SK-N-SH (cell line): Measurements from ENCODE around the gene CYP26B1. TPM values are rescaled to one million over a fixed set of nuclear protein-coding genes. Genes with fewer than 3 reads are reported as not detected.

ENCODE experiments used
- CTCF ChIA-PET: fragments of 300-600, 350-600 bp; formaldehyde crosslinking; extraction: SDS; loops from one replicate; lab custom pipeline; 2021; lab: Yijun Ruan, JAX
- POLR2A ChIA-PET: fragments of 350-600 bp; sonication (Branson Sonifier 250); formaldehyde crosslinking; extraction: SDS; loops from one replicate; lab custom pipeline; 2020; ENCODE audit warnings: antibody characterized with exemption, inconsistent platforms; lab: Yijun Ruan, JAX
- DNase-seq: peaks from one replicate; pipeline ENCODE4 v3.0.0; 2012
- H2AFZ ChIP-seq: fragments of 200-600 bp; sonication (generic); 2 replicates; pipeline ENCODE4 v1.8.1; 2016; ENCODE audit warnings: antibody characterized with exemption, mild to moderate bottlenecking, low read depth
- H3F3A ChIP-seq: fragments of 200-600 bp; sonication (generic); replicated peaks from 2 replicates; pipeline ENCODE3; 2016; ENCODE audit warnings: antibody characterized with exemption, mild to moderate bottlenecking; ENCODE audit not compliant: insufficient read depth
- H3K27ac ChIP-seq, 2 experiments: fragments of 200-500 bp in 1 of 2; fragments of 200-600 bp in 1 of 2; sonication (Bioruptor generic) in 1 of 2; sonication (generic), shearing (Covaris generic) in 1 of 2; 2 replicates each; pipeline versions ENCODE4 v1.5.1 to v1.6.1; 2014 to 2016; ENCODE audit warnings: low read depth in 2 of 2, inconsistent platforms in 1 of 2, low read length in 1 of 2, mild to moderate bottlenecking in 1 of 2, mixed read lengths in 1 of 2
- H3K27me3 ChIP-seq: fragments of 200-600 bp; sonication (generic), shearing (Covaris generic); 2 replicates; pipeline ENCODE4 v1.6.1; 2016; ENCODE audit warnings: mixed run types; ENCODE audit not compliant: insufficient read depth
- H3K36me3 ChIP-seq, 2 experiments: fragments of 200-500 bp in 1 of 2; fragments of 200-600 bp in 1 of 2; sonication (Bioruptor generic) in 1 of 2; sonication (generic) in 1 of 2; replicated peaks in 1 of 2; 2 replicates each; pipeline versions ENCODE3 to v1.5.1; 2014 to 2016; ENCODE audit warnings: low read length in 1 of 2, mild to moderate bottlenecking in 1 of 2; ENCODE audit not compliant: insufficient read depth in 2 of 2, control insufficient read depth in 1 of 2
- H3K4me1 ChIP-seq, 2 experiments: fragments of 200-500 bp in 1 of 2; fragments of 200-600 bp in 1 of 2; sonication (Bioruptor generic) in 1 of 2; sonication (generic), shearing (Covaris generic) in 1 of 2; 2 replicates each; pipeline versions ENCODE4 v1.5.1 to v1.6.1; 2014 to 2016; ENCODE audit warnings: low read depth in 1 of 2, low read length in 1 of 2, mixed run types in 1 of 2; ENCODE audit not compliant: insufficient read depth in 2 of 2, control insufficient read depth in 1 of 2
- H3K4me2 ChIP-seq: fragments of 200-600 bp; sonication (generic), shearing (Covaris generic); 2 replicates; pipeline ENCODE4 v1.6.1; 2017; ENCODE audit warnings: mixed run types
- H3K4me3 ChIP-seq, 2 experiments: fragments of 200-500 bp in 1 of 2; fragments of 200-600 bp in 1 of 2; sonication (Bioruptor generic) in 1 of 2; sonication (generic), shearing (Covaris generic) in 1 of 2; 2 replicates each; pipeline versions ENCODE4 v1.5.1 to v1.8.1; 2014 to 2016; ENCODE audit warnings: low read depth in 2 of 2, inconsistent platforms in 1 of 2, low read length in 1 of 2, mild to moderate bottlenecking in 1 of 2, mixed read lengths in 1 of 2, moderate library complexity in 1 of 2
- H3K79me2 ChIP-seq: fragments of 200-600 bp; sonication (generic); 2 replicates; pipeline ENCODE4 v1.8.1; 2017; ENCODE audit warnings: mild to moderate bottlenecking; ENCODE audit not compliant: insufficient read depth
- H3K9ac ChIP-seq: fragments of 200-600 bp; sonication (generic); 2 replicates; pipeline ENCODE4 v1.6.1; 2017; ENCODE audit warnings: mixed run types
- H3K9me2 ChIP-seq: fragments of 200-600 bp; sonication (generic); 2 replicates; pipeline ENCODE4 v1.6.1; 2017; ENCODE audit warnings: mixed run types
- H3K9me3 ChIP-seq: fragments of 200-600 bp; sonication (generic); 2 replicates; pipeline ENCODE4 v1.6.1; 2017; ENCODE audit warnings: mixed run types, mild to moderate bottlenecking, moderate library complexity
- H4K20me1 ChIP-seq: fragments of 200-600 bp; sonication (generic); 2 replicates; pipeline ENCODE4 v1.6.1; 2017; ENCODE audit warnings: mild to moderate bottlenecking, mixed run types; ENCODE audit not compliant: insufficient read depth
- CTCF ChIP-seq: fragments of 200-600 bp; sonication (generic); IDR thresholded peaks from 2 replicates; pipeline ENCODE4 v1.6.1; 2017; ENCODE audit warnings: antibody characterized with exemption, mild to moderate bottlenecking, moderate library complexity
- ELF1 ChIP-seq: IDR thresholded peaks from 2 replicates; pipeline ENCODE4 v1.4.0; 2012
- EZH2phosphoT487 ChIP-seq: fragments of 200-600 bp; sonication (generic); IDR thresholded peaks from 2 replicates; pipeline ENCODE4 v1.6.1; 2017; ENCODE audit warnings: low read depth, mixed run types, mild to moderate bottlenecking, antibody characterized with exemption, moderate library complexity, borderline replicate concordance
- GATA2 ChIP-seq: sonication (generic); formaldehyde crosslinking; IDR thresholded peaks from 2 replicates; pipeline ENCODE4 v1.5.0; 2020; ENCODE audit warnings: mild to moderate bottlenecking, missing genetic modification reagents
- JUND ChIP-seq: IDR thresholded peaks from 2 replicates; pipeline ENCODE4 v1.4.0; 2012
- MAX ChIP-seq: IDR thresholded peaks from 2 replicates; pipeline ENCODE4 v1.4.0; 2012; ENCODE audit warnings: low read depth
- MEF2A ChIP-seq: IDR thresholded peaks from 2 replicates; pipeline ENCODE4 v1.4.0; 2012; ENCODE audit warnings: low read depth, borderline replicate concordance
- MXI1 ChIP-seq: IDR thresholded peaks from 2 replicates; pipeline ENCODE4 v1.6.1; 2012; ENCODE audit warnings: mild to moderate bottlenecking, low read depth, low read length, improper control_type of control experiment
- NFIC ChIP-seq: IDR thresholded peaks from 2 replicates; pipeline ENCODE4 v1.4.0; 2012; ENCODE audit warnings: borderline replicate concordance
- NRF1 ChIP-seq: IDR thresholded peaks from 2 replicates; pipeline ENCODE4 v1.6.1; 2012; ENCODE audit warnings: low read depth, mild to moderate bottlenecking, low read length
- RAD21 ChIP-seq: IDR thresholded peaks from 2 replicates; pipeline ENCODE4 v1.6.1; 2012; ENCODE audit warnings: mild to moderate bottlenecking, low read length
- TCF12 ChIP-seq: IDR thresholded peaks from 2 replicates; pipeline ENCODE4 v1.4.0; 2012
- TEAD4 ChIP-seq: IDR thresholded peaks from 2 replicates; pipeline ENCODE4 v1.4.0; 2012; ENCODE audit warnings: mild to moderate bottlenecking, borderline replicate concordance; ENCODE audit not compliant: insufficient read depth
- USF1 ChIP-seq: IDR thresholded peaks from 2 replicates; pipeline ENCODE4 v1.4.0; 2012; ENCODE audit warnings: low read depth, borderline replicate concordance
- USF2 ChIP-seq: fragments of 150-350 bp; IDR thresholded peaks from 2 replicates; pipeline ENCODE4 v1.6.1; 2017; ENCODE audit warnings: antibody characterized with exemption, low read length, low read depth, borderline replicate concordance
- WGBS: methylation state at CpG from one replicate; pipeline ENCODE4 v1.1.6; 2017; ENCODE audit warnings: low lambda C conversion rate; 5-methylcytosine and 5-hydroxymethylcytosine counted together
- polyA plus RNA-seq, 3 experiments: library from polyadenylated mRNA; depleted of rRNA; stranded (reverse); fragments of >200 nt; gene quantifications; 2 replicates each; pipeline ENCODE4 v1.2.3, GENCODE V29; 2012
- TF ChIP-seq, protein P1 (sequence below): fragments of 150-350 bp; IDR thresholded peaks from 2 replicates; pipeline ENCODE4 v1.6.1; 2016; ENCODE audit warnings: mild to moderate bottlenecking, low read depth, low read length
- TF ChIP-seq, protein P2 (sequence below): IDR thresholded peaks from 2 replicates; pipeline ENCODE4 v1.4.0; 2012; ENCODE audit warnings: low read depth, borderline replicate concordance

The CYP26B1 gene
- polyA plus RNA-seq, 1 of the 3 experiments (the other 2 are of a cell fraction): 0.33 TPM

DNA sequence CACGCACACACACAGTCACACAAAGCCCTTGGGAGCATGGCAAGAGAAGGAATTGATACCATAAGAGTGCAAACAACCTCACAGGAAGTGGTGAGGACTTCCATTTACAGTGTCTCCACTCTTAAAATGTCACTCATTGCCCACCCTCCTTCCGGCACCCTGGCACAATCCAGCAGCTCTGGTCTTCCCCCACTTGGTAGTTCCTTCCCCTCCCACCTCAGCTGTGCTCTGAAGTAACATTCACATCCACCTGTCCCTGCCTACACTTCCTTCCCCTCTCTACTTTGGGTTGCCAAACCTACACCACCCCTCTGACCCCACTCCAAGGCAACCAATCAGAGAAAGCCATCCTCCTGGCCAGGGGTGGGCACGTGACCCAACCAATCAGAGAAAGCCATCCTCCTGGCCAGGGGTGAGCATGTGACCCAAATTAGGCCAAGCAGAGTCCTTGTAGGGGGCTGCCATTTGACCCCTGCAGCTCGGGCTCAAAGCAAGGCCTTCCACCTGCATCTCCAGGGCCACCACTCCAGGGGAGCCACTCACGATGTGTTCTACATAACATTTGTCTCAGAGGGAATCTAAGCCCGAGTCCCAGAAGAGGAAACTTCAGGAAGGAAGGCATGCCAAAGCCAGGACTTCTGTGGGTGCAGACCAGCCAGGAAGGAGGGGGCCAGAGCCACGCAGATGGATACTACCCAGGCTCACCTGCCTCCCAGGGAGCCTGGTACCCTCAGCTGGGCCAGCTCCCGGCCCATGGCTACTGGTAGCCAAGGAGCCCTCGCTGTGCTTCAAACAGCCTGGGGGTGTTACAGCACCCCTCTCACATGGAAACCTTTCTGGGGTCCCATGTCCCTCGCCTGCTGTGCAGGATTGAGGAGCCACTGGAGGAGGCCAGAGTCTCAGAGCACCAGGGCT lies 21.2 kb downstream of the CYP26B1 start:
- no peak overlapping the region for H3K9ac ChIP-seq
- no peak for TF ChIP-seq MXI1
- H3K4me1 ChIP-seq: no peaks in the 10 kb centered on the region
- no peaks in the 10 kb centered on the region for H3K36me3 ChIP-seq
- 45% methylated on average over 8 of the region's 10 CpGs for WGBS
- H3K4me2 ChIP-seq: no peak overlapping the region
- H3K27ac ChIP-seq: no peak overlapping the region
- no peaks in the 10 kb centered on the region for H3K9me2 ChIP-seq
- no peaks in the 10 kb centered on the region for H3K9me3 ChIP-seq
- no peak for DNase-seq
- no peaks in the 10 kb centered on the region for H3F3A ChIP-seq
- ChIA-PET CTCF (interaction anchor here (1.2 to 3.3 kb wide), 2 partner anchors 11 to 203 kb away, joined by 3 to 16 read pairs; no protein-coding TSS in a partner anchor), POLR2A (no interaction called here)
- no peak overlapping the region for H2AFZ ChIP-seq
- no peaks in the 10 kb centered on the region for H4K20me1 ChIP-seq
- H3K27me3 ChIP-seq: peaks cover 7% of the 10 kb centered on the region; the same call in 1 of the 2 replicates
- H3K79me2 ChIP-seq: no peaks in the 10 kb centered on the region
- no peak overlapping the region for H3K4me3 ChIP-seq

- CTCF ChIA-PET: interaction anchor here (0.5 to 1.4 kb wide), 5 partner anchors 9 to 322 kb away, joined by 3 to 8 read pairs (median 4); no protein-coding TSS in a partner anchor
- Histone ChIP-seq H3K27ac (no peak overlapping the region), H3K9ac (no peak overlapping the region)
- no peak for TF ChIP-seq USF1
- no peak for TF ChIP-seq MEF2A
- no peak for TF ChIP-seq NFIC
- TF ChIP-seq NRF1: no peak
- TF ChIP-seq MAX: no peak
- TF ChIP-seq USF2: no peak
- TF ChIP-seq, protein P1, sequence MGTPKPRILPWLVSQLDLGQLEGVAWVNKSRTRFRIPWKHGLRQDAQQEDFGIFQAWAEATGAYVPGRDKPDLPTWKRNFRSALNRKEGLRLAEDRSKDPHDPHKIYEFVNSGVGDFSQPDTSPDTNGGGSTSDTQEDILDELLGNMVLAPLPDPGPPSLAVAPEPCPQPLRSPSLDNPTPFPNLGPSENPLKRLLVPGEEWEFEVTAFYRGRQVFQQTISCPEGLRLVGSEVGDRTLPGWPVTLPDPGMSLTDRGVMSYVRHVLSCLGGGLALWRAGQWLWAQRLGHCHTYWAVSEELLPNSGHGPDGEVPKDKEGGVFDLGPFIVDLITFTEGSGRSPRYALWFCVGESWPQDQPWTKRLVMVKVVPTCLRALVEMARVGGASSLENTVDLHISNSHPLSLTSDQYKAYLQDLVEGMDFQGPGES: no peak
- TF ChIP-seq ELF1: no peak
- TF ChIP-seq, protein P2, sequence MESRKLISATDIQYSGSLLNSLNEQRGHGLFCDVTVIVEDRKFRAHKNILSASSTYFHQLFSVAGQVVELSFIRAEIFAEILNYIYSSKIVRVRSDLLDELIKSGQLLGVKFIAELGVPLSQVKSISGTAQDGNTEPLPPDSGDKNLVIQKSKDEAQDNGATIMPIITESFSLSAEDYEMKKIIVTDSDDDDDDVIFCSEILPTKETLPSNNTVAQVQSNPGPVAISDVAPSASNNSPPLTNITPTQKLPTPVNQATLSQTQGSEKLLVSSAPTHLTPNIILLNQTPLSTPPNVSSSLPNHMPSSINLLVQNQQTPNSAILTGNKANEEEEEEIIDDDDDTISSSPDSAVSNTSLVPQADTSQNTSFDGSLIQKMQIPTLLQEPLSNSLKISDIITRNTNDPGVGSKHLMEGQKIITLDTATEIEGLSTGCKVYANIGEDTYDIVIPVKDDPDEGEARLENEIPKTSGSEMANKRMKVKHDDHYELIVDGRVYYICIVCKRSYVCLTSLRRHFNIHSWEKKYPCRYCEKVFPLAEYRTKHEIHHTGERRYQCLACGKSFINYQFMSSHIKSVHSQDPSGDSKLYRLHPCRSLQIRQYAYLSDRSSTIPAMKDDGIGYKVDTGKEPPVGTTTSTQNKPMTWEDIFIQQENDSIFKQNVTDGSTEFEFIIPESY: no peak
- TF ChIP-seq EZH2phosphoT487: no peak
- TF ChIP-seq MXI1: no peak
- no peak for TF ChIP-seq TCF12
- no peak for TF ChIP-seq JUND
- no peak for TF ChIP-seq RAD21
- TF ChIP-seq CTCF: no peak
- TF ChIP-seq GATA2: no peak
- TF ChIP-seq TEAD4: no peak
- TF ChIP-seq, all 33 proteins: peak for 0
- Histone ChIP-seq H2AFZ (no peak overlapping the region), H3F3A (no peaks in the 10 kb centered on the region), H3K4me1 (no peaks in the 10 kb centered on the region), H3K4me3 (no peak overlapping the region), H3K4me2 (no peak overlapping the region), H3K9me3 (no peaks in the 10 kb centered on the region), H3K79me2 (no peaks in the 10 kb centered on the region), H3K36me3 (no peaks in the 10 kb centered on the region), H3K9me2 (no peaks in the 10 kb centered on the region), H4K20me1 (no peaks in the 10 kb centered on the region), H3K27me3 (peaks cover 9% of the 10 kb centered on the region; the same call in 1 of the 2 replicates)
- DNase-seq: no peak
- WGBS: 34% methylated on average over 4 of the region's 4 CpGs
- POLR2A ChIA-PET: no interaction called here
Measured at GRCh38 chr2:72124376-72124775, 23.3 kb downstream of the CYP26B1 start.
